Sigmoid colon (tissue), 4 donors: Measurements from ENCODE around the gene ARHGDIA.

Experiments used
- EP300 ChIP-seq, 4 donors: sonication (generic); formaldehyde crosslinking; IDR thresholded peaks; one replicate each; pipeline ENCODE4 v1.6.1; 2017; ENCODE audit warnings: antibody characterized with exemption in 4 of 4
- TF ChIP-seq, protein P1 (sequence below), 4 experiments: fragments of 450-650 bp in 3 of 4; fragments of 200-600 bp in 1 of 4; IDR thresholded peaks; one replicate each; pipeline ENCODE4 v1.5.1; 2016 to 2019; ENCODE audit warnings: antibody characterized with exemption in 4 of 4, mild to moderate bottlenecking in 3 of 4, moderate library complexity in 2 of 4

DNA sequence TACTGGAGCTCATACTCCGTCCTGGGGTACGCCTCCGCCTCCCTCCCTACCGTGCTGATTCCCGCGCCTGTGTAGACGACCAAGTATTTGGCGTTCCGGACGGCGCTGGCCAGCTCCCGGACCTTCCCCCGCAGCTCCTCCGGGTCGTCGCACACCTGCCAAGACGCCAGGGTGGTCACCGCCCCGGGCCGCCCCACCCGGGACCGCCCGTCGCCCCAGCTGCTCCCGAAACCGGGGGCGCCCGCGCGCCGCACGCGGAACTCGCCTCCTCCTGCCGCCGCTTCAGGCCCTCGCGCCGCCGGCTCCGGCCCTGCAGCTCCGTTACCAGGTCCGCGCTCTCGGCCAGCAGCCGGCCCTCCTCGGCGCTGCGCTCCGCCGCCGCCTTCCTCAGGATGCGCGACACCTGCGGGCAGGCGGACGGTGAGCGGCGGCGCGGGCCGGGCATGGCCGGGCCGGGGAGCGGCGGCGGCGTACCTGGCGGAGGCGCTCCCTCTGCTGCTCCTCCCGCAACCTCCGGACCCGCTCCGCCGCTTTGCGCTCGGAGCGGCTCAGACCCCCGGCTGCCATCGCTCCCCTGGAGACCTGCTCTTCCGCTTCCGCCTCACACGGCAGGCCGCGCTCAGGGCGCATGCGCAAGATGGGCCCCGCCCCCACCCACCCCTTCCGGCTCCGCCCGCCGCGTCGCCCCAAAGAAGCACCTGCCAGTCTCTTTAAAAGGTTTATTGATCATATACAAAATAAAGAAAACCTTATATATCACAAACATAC is 46.6 kb upstream of the ARHGDIA start, which contains the start of gene SIRT7:
- TF ChIP-seq EP300 (IDR thresholded peaks at IDR 0.05): no peak
- TF ChIP-seq, protein P1, sequence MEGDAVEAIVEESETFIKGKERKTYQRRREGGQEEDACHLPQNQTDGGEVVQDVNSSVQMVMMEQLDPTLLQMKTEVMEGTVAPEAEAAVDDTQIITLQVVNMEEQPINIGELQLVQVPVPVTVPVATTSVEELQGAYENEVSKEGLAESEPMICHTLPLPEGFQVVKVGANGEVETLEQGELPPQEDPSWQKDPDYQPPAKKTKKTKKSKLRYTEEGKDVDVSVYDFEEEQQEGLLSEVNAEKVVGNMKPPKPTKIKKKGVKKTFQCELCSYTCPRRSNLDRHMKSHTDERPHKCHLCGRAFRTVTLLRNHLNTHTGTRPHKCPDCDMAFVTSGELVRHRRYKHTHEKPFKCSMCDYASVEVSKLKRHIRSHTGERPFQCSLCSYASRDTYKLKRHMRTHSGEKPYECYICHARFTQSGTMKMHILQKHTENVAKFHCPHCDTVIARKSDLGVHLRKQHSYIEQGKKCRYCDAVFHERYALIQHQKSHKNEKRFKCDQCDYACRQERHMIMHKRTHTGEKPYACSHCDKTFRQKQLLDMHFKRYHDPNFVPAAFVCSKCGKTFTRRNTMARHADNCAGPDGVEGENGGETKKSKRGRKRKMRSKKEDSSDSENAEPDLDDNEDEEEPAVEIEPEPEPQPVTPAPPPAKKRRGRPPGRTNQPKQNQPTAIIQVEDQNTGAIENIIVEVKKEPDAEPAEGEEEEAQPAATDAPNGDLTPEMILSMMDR (IDR thresholded peaks at IDR 0.05): no peak
